ENCODE results near the gene BRK1. TPM values are rescaled to one million over a fixed set of nuclear protein-coding genes. Genes with fewer than 3 reads are reported as not detected.
"Not testable (repeated sequence)": the region's sequence is repeated elsewhere in the genome, so short reads cannot be mapped to it uniquely, and the experiment has no call there.

The BRK1 gene
- total RNA-seq, 1 donor from 2014 or later: 156 TPM

DNA sequence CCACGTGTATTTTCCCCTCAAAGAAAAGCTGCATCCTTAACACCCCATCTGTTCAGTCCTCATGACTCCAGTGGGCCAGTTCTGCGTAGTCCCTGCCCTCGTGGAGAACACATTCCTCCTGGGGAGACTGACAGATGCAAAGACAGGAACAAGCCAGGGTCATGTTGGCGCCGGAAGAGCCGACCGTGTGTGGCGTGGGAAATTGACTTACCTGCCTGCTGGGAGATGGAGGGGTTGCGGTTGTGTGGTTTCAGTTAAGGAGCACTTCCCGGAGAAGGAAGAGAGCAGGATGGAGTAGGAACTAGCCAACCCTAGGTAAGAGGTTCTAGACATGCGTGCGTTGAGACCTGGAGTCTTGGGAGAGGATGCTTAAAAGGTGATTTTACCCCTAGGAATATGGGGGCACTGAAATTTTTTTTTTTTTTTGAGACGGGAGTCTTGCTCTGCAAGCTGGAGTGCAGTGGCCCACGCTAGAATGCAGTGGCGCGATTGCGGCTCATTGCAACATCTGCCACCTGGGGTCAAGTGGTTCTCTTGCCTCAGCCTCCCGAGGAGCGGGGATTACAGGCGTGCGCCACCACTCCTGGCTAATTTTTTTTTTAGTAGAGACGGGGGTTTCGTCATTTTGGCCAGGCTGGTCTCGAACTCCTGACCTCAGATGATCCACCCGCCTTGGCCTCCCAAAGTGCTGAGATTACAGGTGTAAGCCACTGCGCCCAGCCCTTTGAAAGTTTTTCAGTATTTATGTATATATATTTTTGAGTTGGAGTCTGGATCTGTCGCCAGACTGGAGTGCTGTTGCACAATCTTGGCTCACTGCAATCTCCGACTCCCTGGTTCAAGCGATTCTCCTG is 27.5 kb downstream of the BRK1 start:
- DNase-seq (ENCODE audit: extremely low read depth, low read depth, low spot score): no peak

GRCh38 chr3:10145685-10146084 is 30.2 kb downstream of the BRK1 start:
- DNase-seq (ENCODE audit: extremely low read depth, low read depth, low spot score): no peak

GRCh38 chr3:10149226-10149625 is 33.8 kb downstream of the BRK1 start:
- no peak for DNase-seq (ENCODE audit: extremely low read depth, low read depth, low spot score)

DNA sequence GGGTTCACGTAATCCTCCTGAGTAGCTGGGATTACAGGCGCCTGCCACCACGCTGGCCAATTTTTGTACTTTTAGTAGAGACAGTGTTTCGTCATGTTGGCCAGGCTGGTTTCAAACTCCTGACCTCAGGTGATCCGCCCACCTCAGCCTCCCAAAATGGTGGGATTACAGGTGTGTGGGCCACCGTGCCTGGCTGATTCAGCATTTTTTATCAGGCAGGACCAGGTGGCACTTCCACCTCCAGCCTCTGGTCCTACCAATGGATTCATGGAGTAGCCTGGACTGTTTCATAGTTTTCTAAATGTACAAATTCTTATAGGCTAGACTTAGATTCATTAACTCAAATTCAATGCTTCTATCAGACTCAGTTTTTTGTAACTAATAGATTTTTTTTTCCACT is 35.5 kb downstream of the BRK1 start:
- no peak for DNase-seq (ENCODE audit: extremely low read depth, low read depth, low spot score)

DNA sequence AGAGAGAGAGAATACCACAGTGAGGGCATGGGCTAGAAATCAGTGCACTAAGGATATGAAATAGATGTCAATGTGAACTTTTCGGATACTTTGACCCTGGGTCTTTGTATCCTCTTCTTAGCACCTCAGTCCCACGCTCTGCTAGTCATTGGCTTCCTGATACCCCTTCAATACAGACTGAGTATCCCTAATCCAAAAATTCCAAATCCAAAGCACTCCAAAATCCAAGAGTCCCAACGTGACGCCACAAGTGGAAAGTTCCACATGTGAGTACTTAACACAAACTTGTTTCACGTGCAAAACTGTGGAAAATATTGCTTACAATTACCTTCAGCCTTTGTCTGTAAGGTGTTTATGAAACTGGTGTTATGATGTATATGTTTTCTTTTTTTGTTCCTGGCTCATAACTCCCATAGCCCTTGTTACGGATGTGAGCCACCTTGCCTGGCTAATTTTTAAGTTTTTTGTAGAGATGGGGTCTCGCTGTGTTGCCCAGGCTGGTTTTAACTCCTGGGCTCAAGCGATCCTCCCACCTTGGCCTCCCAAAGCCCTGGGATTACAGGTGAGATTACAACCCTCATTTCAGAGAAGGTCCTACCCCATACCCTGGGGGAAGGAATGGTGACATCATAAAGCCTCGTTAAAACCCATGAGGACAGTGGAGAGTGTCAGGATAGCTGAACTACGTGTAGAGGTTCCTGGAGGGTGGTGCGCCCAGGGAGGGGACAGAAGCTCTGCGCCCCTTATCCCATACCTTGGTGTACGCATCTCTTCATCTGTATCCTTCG is 39.1 kb downstream of the BRK1 start:
- no peak for DNase-seq (ENCODE audit: extremely low read depth, low read depth, low spot score)

GRCh38 chr3:10155123-10155472 is 39.6 kb downstream of the BRK1 start:
- DNase-seq (ENCODE audit: extremely low read depth, low read depth, low spot score): no peak

DNA sequence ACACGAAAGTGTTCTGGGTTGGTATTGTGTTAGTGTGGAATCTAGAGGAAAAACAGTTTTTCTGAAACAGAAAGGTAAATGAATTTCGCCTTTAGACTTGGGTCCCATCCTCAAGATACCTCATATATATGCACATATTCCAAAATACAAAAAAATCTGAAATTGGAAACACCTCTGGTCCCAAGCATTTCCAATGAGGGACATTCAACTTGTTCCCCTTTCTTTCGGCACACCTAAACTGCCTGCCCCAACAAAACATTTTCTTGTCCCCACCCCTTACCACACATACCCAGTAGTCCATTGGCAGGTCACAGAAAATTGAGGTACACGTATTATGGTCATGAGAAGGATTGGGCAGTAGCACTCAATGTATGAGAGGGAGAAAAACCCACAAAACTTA is 40.2 kb downstream of the BRK1 start:
- no peak for DNase-seq (ENCODE audit: extremely low read depth, low read depth, low spot score)

GRCh38 chr3:10157031-10157430 is 41.6 kb downstream of the BRK1 start:
- no peak for DNase-seq (ENCODE audit: extremely low read depth, low read depth, low spot score)

DNA sequence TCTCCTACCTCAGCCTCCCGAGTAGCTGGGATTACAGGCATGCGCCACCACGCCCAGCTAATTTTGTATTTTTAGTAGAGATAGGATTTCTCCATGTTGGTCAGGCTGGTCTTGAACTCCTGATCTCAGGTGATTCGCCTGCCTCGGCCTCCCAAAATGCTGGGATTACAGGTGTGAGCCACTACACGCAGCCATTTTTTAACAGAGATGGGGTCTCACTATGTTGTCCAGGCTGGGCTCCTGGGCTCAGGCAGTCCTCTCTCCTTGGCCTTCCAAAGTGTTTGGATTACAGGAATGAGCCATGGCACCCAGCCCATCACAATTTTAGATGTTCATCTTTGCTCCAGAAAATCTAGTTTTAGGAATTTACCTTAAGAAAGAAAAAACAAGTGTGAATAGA is 43.1 kb downstream of the BRK1 start:
- DNase-seq (ENCODE audit: extremely low read depth, low read depth, low spot score): not testable (repeated sequence)

DNA sequence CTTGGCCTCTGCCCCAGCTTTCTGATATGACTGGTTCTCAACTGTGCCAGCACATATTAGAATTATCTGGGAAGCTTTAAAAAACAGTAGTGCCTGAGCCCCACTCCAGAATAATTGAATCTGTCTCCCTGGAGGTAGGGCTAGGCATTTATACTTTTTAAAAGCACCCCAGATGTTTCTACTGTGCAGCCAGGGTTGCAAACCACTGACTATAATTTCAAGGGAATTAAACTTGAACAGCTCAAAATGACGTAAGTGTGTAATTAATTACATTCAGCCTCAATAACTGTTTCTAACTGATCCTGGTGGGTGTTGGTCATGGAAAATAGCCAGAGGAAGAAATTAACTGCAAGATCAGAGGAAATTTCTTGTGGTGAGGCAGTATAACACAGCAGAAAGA is 44.9 kb downstream of the BRK1 start:
- no peak for DNase-seq (ENCODE audit: extremely low read depth, low read depth, low spot score)

- no peak for DNase-seq (ENCODE audit: extremely low read depth, low read depth, low spot score)
Measured at GRCh38 chr3:10160925-10161324, 45.5 kb downstream of the BRK1 start.

- no peak for DNase-seq (ENCODE audit: extremely low read depth, low read depth, low spot score)
Measured at GRCh38 chr3:10162185-10162584, 46.7 kb downstream of the BRK1 start.

- not testable (repeated sequence) for DNase-seq (ENCODE audit: extremely low read depth, low read depth, low spot score)
Measured at GRCh38 chr3:10164201-10164545, 48.7 kb downstream of the BRK1 start.

DNA sequence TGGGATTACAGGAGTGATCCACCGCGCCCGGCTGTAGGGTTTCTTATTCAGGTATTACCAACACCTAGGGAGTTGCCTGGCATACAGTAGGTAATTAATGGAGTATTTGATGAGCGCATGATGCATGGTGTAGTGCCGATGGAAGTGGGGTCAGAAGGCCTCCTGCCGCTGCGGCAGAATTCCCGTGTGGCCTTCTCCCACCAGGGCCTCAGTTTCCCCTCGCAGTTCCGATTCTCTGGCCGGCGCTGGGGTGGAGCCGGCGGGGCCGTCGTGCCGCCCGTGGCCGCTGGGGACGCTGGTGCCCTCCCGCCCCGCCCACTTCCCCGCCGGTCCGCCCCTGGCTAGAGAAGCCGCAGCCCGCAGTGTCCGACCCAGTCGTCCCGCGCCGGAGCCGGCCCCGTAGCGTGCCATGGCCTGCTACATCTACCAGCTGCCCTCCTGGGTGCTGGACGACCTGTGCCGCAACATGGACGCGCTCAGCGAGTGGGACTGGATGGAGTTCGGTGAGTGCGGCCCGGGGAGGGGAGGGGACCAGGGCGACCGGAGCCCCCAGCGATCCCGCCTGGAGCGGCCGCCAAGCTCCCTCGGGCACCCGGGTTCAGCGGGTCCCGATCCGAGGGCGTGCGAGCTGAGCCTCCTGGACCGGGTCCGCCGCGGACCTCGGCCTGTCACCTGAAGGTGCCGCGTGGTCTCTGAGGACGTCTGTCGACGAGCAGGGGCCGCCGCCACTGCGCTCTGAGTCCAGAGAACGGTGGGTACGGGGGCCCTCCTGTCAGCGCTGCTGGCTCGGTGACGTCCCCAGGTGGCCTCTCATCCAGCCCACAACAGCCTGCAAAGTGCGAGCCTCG is 49.3 kb downstream of the BRK1 start, which contains the start of gene IRAK2:
IRAK2 (plus strand) TSS at position 374 of the 848 bp plus-strand sequence; CDS start at position 410, 36 bp downstream.
- DNase-seq (ENCODE audit: extremely low read depth, low read depth, low spot score): no peak

DNA sequence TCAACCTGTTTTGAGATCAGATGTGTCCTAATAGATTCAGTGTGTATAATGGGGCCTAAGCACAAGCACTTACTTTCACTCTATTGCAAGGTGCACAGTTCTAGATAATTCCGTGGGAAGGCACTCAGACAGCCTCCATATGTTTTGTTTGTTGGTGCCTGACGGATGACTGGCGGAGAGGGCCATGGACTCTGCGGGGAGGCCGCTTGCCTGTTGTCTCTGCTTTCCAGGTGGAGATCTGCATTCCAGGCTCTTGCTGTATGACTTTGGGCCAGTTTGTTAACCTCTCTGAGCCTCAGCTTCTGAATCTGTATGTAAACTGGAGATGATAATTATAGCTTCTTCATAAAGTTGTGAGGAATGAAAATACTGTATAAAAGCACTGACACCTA is 50.7 kb downstream of the BRK1 start:
- DNase-seq (ENCODE audit: extremely low read depth, low read depth, low spot score): no peak

DNA sequence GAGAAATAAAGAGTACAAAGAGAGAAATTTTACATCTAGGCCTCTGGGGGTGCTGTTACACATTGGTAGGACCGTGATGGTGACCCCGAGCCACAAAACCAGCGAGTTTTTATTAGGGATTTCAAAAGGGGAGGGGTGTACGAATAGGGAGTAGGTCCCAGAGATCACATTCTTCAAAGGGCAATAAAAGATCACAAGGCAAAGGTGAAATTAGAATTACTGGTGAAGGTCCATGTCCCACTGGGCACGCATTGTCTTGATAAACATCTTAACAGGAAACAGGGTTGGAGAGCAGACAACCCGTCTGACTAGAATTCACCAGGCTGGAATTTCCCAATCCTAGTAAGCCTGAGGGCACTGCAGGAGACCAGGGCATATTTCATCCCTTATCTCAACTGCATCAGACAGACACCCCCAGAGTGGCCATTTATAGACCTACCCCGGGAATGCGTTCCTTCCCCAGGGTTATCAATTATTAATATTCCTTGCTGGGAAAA is 53.6 kb downstream of the BRK1 start:
- no peak for DNase-seq (ENCODE audit: extremely low read depth, low read depth, low spot score)

DNA sequence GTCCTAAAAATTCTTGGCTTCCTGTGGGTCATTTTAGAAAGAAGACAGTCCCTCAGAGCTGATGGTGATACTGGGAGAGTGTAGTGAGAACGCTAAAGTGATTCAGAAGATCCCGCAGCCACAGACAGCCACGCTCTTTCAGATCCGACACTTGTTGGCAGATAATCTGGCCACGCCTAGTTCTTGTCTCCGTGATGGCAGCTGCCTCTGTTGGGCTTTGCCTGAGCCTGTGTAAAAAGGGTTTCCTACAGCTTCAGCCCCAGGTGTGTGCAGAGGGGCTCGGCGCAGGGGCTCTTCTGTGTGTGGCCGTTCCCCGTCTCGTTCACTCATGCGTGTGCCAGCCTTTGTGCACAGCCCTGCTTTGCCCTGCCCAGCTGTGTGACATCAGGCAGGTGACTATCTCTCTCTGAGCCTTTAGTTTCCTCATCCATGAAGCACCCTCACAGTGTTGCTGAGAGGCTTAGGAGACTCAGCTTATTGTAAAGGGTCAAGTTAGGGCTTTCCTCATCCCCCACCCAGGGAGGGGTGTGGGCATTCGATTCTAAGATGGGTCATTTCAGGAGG is 55.5 kb downstream of the BRK1 start:
- no peak for DNase-seq (ENCODE audit: extremely low read depth, low read depth, low spot score)

GRCh38 chr3:10173095-10173925 is 57.8 kb downstream of the BRK1 start:
- DNase-seq (ENCODE audit: extremely low read depth, low read depth, low spot score): no peak

GRCh38 chr3:10173926-10174435 is 58.5 kb downstream of the BRK1 start:
- peak; percentile 91 for DNase-seq (ENCODE audit: extremely low read depth, low read depth, low spot score)

DNA sequence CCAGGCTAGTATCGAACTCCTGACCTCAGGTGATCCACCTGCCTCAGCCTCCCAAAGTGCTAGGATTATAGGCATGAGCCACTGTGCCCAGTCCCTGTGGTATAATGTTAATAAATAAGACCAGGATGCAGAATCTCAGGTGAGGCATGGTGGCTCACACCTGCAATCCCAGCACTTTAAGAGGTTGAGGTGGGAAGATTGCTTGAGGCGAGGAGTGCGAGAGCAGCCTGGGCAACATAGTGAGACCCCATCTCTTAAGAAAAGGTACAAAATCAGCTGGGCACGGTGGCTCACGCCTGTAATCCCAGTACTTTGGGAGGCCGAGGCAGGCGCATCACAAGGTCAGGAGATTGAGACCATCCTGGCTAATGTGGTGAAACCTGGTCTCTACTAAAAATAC is 59.9 kb downstream of the BRK1 start:
- not testable (repeated sequence) for DNase-seq (ENCODE audit: extremely low read depth, low read depth, low spot score)
